HCEC 1CT (cell line): ENCODE data around the gene CENPU.
"Not testable (repeated sequence)": the region's sequence is repeated elsewhere in the genome, so short reads cannot be mapped to it uniquely, and the experiment has no call there.

Experiments used
- DNase-seq: peaks from one replicate; pipeline ENCODE4 v3.0.0-alpha.2; 2017

CENPU gene

DNA sequence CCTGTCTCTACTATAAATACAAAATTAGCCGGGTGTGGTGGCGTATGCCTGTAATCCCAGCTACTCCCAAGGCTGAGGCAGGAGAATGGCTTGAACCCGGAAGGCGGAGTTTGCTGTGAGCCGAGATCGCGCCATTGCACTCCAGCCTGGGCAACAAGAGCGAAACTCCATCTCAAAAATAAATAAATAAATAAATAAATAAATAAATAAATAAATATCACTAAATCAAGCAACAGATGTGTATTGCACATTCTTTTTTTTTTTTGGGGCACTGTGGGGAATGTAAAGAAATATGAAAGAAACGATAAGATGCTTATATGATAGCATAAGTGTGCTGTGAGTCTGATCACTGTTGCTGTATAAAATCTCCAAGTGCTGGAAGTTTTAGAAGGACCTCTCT is 76.1 kb downstream of the CENPU start:
- not testable (repeated sequence) for DNase-seq

DNA sequence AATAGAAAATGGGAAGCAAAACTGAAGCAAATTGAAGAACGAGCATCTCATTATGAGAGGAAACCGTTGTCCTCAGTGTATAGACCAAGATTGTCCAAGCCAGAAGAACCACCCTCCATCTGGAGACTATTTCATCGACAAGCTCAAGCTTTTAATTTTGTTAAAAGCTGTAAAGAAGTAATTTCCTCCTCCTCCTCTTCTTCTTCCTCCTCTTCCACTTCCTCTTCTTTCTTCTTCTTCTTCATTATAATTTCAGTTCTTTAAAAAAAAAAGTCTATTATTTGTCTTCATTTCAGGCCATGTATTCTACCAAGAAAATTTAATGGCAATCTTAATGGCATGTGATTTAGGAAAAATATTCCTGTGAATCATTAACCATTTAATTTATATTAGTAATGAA is 76.8 kb downstream of the CENPU start:
- DNase-seq: no peak

DNA sequence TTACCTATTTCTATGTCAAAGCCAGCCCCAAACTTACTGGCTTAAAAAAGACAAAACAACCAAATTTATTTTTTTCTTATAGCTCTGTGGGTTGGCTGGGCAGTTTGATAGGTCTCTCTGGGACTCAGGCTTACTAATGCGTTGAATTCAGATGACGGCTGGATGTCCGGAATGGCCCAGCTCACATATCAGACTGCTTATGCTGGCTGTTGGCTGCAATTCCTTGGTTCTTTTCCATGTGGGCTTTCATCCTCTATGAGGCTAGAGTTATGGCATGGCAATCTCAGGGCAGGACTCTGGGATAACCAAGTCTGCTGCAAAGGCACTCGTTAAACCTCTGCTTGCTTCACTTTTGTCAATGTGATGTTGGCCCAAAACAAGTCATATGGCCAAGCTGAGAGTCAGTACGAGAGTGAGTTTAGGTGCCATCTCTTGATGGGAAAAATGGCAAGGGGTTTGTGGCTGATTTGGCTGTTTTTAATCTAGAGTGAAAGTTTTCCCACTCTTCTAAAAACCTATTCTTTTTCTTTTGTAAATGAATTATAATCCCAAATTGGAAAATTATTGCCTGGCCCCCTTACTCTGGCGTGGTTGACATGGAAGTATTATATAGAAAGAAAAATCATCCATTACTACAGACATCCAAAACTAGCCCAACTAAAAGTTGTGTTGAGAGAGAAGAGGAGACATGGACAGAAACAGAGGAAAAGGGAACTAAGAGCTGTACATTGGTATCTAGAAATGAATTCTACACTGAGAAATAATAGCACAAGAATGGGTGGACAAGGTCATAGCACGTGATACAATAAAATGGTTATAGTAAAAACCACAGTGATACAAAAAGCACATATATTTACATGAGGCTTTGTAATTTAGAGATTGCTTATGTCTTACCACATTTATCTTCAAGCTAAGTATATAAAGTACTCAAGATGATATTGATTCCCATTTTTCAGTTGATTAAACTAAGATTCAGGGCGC is 77.7 kb downstream of the CENPU start:
- no peak for DNase-seq

GRCh38 chr4:184653650-184654049 is 80.2 kb downstream of the CENPU start:
- peak; percentile 11 for DNase-seq

GRCh38 chr4:184652681-184653080 is 81.2 kb downstream of the CENPU start:
- DNase-seq: not testable (repeated sequence)

- no peak for DNase-seq
Observed at GRCh38 chr4:184651899-184652298, 82.0 kb downstream of the CENPU start.

GRCh38 chr4:184649971-184650855 is 83.7 kb downstream of the CENPU start:
- DNase-seq: peak; percentile 40

DNA sequence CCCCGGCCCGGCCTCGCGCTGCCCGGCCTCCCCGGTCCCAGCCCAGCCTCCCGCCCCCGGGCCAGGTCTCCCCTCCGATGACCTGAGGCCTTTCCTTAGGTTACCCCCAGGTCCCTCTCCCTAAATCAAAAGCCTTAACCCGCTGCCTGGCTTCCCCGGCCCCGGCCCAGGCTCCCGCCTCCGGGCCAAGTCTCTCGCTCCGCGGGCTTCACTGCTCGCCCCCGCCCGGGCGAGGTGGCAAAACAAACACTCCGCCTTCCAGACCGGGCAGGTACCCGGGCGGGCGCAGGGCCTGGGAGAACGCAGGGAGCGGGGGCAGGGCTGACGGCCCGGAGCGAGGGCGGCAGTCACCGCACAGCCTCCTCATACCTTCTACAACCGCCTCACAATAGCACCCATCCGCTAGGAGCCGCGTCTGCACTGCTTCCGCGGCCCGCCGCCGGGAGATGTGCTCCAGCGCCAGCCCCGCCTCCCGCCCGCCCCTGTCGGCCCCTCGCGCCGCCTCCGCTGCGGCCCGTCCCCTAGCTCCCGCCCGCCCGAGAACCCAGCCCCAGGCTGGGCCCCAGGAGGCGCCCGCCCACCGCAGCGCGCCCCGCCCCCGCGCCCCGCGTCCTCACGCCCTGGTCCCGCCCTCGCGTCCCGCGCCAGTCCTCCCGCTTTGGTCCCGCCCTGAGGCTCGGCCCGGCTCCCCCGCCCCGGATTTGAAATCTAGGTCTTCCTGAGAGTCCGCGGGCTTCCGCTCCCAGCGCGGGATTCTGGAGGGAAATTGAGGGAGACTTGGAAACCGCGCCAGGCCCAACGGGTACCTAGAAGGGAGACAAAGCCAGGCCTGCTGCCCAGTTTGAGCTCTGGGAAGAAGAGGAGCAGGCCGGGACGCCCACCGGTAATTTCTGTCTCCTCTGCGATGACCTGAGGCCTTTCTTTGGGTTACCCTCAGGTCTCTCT is 84.6 kb downstream of the CENPU start, which contains the start of the genes CASP3 and PRIMPOL:
Gene CASP3 (minus strand): TSS at position 422 of the 945 bp plus-strand sequence. CDS start 10,994 bp downstream, outside the sequence.
Gene PRIMPOL (plus strand): TSS at position 713 of the 945 bp plus-strand sequence. CDS start 7,403 bp downstream, outside the sequence.
- peak; percentile 86 for DNase-seq

- peak; percentile 26 for DNase-seq
Observed at GRCh38 chr4:184648313-184649025, 85.4 kb downstream of the CENPU start.

DNA sequence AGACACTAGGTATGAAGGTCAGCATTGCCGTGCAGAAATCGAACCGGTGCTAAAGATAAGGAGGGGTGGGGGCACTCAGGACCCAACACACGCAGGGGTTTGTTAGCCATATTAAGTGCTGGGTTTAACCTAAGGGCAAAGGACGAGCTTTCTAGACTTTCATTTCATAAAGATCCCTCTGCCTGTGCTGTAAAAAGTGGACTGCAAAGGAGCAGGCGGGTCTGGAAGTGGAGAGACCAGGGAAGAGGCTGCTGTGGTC is 85.9 kb downstream of the CENPU start:
- DNase-seq: no peak

- DNase-seq: peak; percentile 31
Observed at GRCh38 chr4:184647266-184648053, 86.4 kb downstream of the CENPU start.

- no peak for DNase-seq
Observed at GRCh38 chr4:184645904-184646610, 87.8 kb downstream of the CENPU start.

DNA sequence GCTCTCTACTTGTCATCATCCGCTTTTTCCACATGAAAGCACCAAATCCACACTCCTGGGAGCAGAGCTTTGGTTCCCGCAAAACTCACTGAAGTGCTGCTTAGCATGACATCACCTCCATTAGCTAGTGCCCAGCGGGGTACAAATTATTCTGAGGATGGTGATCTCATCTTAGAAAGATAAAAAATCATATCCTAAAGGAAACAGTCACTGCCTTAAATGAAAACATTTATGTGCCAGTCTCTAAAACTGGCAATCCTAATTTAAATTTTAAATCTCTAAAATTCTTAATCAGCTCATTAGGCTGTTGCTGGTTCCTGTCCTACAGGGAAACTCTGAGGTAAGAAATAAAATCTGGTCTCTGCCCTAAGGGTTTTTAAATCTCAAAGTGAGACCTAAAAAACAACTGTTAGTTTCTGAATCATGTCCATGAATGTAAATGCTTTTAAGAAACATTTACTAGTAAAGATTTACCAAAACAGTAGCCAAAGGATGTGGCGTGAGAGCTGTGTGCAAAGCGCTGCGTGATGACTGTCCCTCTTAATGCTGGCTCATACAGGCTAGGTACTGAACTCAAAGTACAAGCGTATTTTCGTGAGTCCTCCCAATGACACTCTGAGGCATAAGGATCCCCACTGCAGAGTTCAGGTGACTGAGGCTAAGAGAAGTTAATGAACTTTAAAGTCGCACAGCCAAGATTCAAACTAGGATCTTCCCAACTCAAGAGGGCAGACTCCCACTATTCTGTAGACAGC is 89.2 kb downstream of the CENPU start:
- no peak for DNase-seq
